HG02678 (cell line): ENCODE measurements around the gene ATF1.
A peak's percentile ranks its signal among the peaks of the same experiment; 100 is the strongest.

ENCODE experiments used
- ATAC-seq: cut with Tn5 transposase; IDR thresholded peaks from one replicate; pipeline ENCODE4 v1.9.1; 2021; ENCODE audit warnings: mild to moderate bottlenecking, moderate library complexity; ENCODE audit not compliant: unreplicated experiment

The ATF1 gene

GRCh38 chr12:50763639-50764285 is at the start of gene ATF1:
TSS of gene ATF1 (plus strand) at chr12:50764101. CDS start at chr12:50780146, 16,045 bp downstream.
- ATAC-seq, result peak; percentile 80

- ATAC-seq, result no peak
These were observed 48.7 kb upstream of the ATF1 start for GRCh38 chr12:50715174-50715573.

GRCh38 chr12:50718760-50719159 is 45.1 kb upstream of the ATF1 start:
- no peak for ATAC-seq

- ATAC-seq, result no peak
These were observed 43.8 kb upstream of the ATF1 start for GRCh38 chr12:50720085-50720484.

- no peak for ATAC-seq
These were observed 43.4 kb upstream of the ATF1 start for GRCh38 chr12:50720501-50720900.

GRCh38 chr12:50723865-50724264 is 40.0 kb upstream of the ATF1 start:
- no peak for ATAC-seq

- no peak for ATAC-seq
These were observed 38.6 kb upstream of the ATF1 start for GRCh38 chr12:50725011-50725942.

GRCh38 chr12:50727466-50727865 is 36.4 kb upstream of the ATF1 start:
- no peak for ATAC-seq

- no peak for ATAC-seq
These were observed 35.5 kb upstream of the ATF1 start for GRCh38 chr12:50728417-50728816.

- no peak for ATAC-seq
These were observed 35.1 kb upstream of the ATF1 start for GRCh38 chr12:50728841-50729240.

GRCh38 chr12:50732591-50732990 is 31.3 kb upstream of the ATF1 start:
- no peak for ATAC-seq

- no peak for ATAC-seq
These were observed 30.2 kb upstream of the ATF1 start for GRCh38 chr12:50733706-50734105.

- ATAC-seq, result no peak
These were observed 29.3 kb upstream of the ATF1 start for GRCh38 chr12:50734409-50735263.

- ATAC-seq, result no peak
These were observed 24.3 kb upstream of the ATF1 start for GRCh38 chr12:50739611-50740010.

GRCh38 chr12:50740307-50740706 is 23.6 kb upstream of the ATF1 start:
- ATAC-seq, result no peak

GRCh38 chr12:50742776-50743175 is 21.1 kb upstream of the ATF1 start:
- no peak for ATAC-seq

GRCh38 chr12:50745861-50746260 is 18.0 kb upstream of the ATF1 start:
- ATAC-seq, result no peak

GRCh38 chr12:50746431-50746830 is 17.5 kb upstream of the ATF1 start:
- no peak for ATAC-seq

GRCh38 chr12:50747817-50748216 is 16.1 kb upstream of the ATF1 start:
- ATAC-seq, result no peak

- no peak for ATAC-seq
These were observed 14.4 kb upstream of the ATF1 start for GRCh38 chr12:50749459-50749882.

- ATAC-seq, result no peak
These were observed 13.5 kb upstream of the ATF1 start for GRCh38 chr12:50750366-50750765.
